Glomerular endothelial cell (primary cell): ENCODE results near the gene SPAG5. TPM values are rescaled to one million over a fixed set of nuclear protein-coding genes. Genes with fewer than 3 reads are reported as not detected.

Experiments
- total RNA-seq: library from RNA; depleted of rRNA; stranded (reverse); fragments of >200 nt; gene quantifications from 2 replicates; pipeline ENCODE4 v1.2.3, GENCODE V29; 2015

SPAG5 gene
- total RNA-seq, 1 donor from 2014 or later = 18.6 TPM

Other genes with a start within 250 kb of the SPAG5 start
- gene POLDIP2, start 241.5 kb downstream of the SPAG5 start, total RNA-seq = 74.5 and 83.4 TPM in 2 replicates
- not detected in 2 replicates for gene SEBOX, start 233.8 kb downstream of the SPAG5 start, total RNA-seq
- 0.05 TPM in 1 of 2 replicates, not detected in the other for gene VTN, start 228.7 kb downstream of the SPAG5 start, total RNA-seq
- 4.7 and 6.7 TPM in 2 replicates for gene SARM1, start 227.3 kb downstream of the SPAG5 start, total RNA-seq
- 2.2 and 3.3 TPM in 2 replicates for gene SLC46A1, start 192.8 kb downstream of the SPAG5 start, total RNA-seq
- not detected in 2 replicates for gene SLC13A2, start 125.4 kb downstream of the SPAG5 start, total RNA-seq
- gene FOXN1, start 92.7 kb downstream of the SPAG5 start, total RNA-seq = not detected in 2 replicates
- gene UNC119, start 46.4 kb downstream of the SPAG5 start, total RNA-seq = 38.0 and 40.0 TPM in 2 replicates
- 101 and 112 TPM in 2 replicates for gene PIGS, start 27.5 kb downstream of the SPAG5 start, total RNA-seq
- 14.1 and 23.8 TPM in 2 replicates for gene ALDOC, start 22.1 kb downstream of the SPAG5 start, total RNA-seq
- gene RSKR, start 15.2 kb upstream of the SPAG5 start, total RNA-seq = 2.5 and 5.1 TPM in 2 replicates
- 132 and 154 TPM in 2 replicates for gene BLTP2, start 46.1 kb upstream of the SPAG5 start, total RNA-seq
- 54.4 and 58.6 TPM in 2 replicates for gene SDF2, start 62.9 kb upstream of the SPAG5 start, total RNA-seq
- gene SUPT6H, start 63.2 kb upstream of the SPAG5 start, total RNA-seq = 49.1 and 65.2 TPM in 2 replicates
- gene PROCA1, start 112.9 kb upstream of the SPAG5 start, total RNA-seq = 0.23 TPM in 1 of 2 replicates, not detected in the other
- gene RAB34, start 118.8 kb upstream of the SPAG5 start, total RNA-seq = 80.6 and 99.5 TPM in 2 replicates
- 328 and 663 TPM in 2 replicates for gene RPL23A, start 121.0 kb upstream of the SPAG5 start, total RNA-seq
- gene TLCD1, start 127.2 kb upstream of the SPAG5 start, total RNA-seq = 2.8 and 3.4 TPM in 2 replicates
- gene NEK8, start 129.8 kb upstream of the SPAG5 start, total RNA-seq = 2.8 and 5.4 TPM in 2 replicates
- 38.8 and 42.8 TPM in 2 replicates for gene TRAF4, start 145.0 kb upstream of the SPAG5 start, total RNA-seq
- 39.8 and 42.0 TPM in 2 replicates for gene FAM222B, start 243.8 kb upstream of the SPAG5 start, total RNA-seq